ENCODE data around the gene RASIP1.

RASIP1 gene

GRCh38 chr19:48735031-48735615 lies 5.3 kb downstream of the RASIP1 start:
- DNase-seq (ENCODE audit: low spot score) = no peak
- no peak for TF ChIP-seq CTCF (IDR thresholded peaks at IDR 0.05; ENCODE audit: extremely low read depth, missing control alignments)

DNA sequence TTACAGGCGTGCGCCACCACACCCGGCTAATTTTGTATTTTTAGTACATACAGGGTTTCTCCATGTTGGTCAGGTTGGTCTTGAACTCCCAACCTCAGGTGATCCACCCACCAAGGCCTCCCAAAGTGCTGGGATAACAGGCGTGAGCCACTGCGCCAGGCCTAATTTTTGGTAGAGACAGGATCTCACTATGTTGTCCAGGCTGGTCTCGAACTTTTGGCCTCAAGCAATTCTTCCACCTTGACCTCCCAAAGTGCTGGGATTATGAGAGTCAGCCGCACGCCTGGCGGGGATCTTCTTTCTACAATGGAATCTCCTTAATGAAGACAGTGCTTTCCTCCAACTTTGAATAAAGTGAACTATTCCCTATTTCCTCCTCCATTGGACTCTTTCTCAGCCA lies 5.8 kb downstream of the RASIP1 start:
- DNase-seq (ENCODE audit: low spot score) = no peak
- TF ChIP-seq CTCF (IDR thresholded peaks at IDR 0.05; ENCODE audit: extremely low read depth, missing control alignments) = no peak

GRCh38 chr19:48731452-48731851 lies 9.0 kb downstream of the RASIP1 start:
- no peak for TF ChIP-seq CTCF (IDR thresholded peaks at IDR 0.05; ENCODE audit: extremely low read depth, missing control alignments)
- no peak for DNase-seq (ENCODE audit: low spot score)

DNA sequence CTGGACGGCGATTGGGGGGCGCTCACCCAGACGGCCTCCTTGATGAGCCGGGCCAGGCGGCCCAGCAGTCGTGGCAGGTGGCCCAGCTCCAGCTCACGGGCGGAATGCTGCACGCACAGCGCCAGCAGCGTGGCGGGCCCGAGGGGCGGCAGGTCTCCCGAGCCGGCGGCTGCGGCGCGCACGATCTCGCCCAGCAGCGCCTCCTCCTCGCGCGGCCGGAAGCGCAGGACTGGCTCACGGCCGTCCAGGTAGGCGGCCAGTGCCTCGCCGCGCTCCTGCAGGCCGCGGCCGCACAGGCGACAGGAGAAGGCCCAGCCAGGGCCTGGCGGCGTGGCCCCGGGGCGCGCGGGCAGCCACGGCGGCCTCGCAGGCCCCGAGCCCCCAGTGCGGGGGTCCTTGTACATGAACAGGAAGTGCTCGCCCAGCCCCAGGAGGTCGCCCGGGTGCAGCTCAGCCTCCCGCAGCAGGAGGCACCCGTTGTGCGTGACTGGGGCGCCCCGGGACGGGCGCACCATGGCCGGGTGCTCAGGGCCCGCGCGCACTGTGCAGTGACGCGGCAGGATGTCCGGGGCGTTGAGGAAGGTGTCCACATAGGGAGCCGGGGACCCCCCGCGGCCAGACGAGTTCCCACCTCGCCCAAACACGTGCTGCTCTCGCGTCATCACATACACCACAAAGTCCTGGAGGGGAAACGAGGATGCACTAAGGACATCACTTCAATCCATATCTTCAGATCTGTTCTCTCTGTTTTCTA lies 11.3 kb downstream of the RASIP1 start:
- DNase-seq (ENCODE audit: low spot score) = no peak
- TF ChIP-seq CTCF (IDR thresholded peaks at IDR 0.05; ENCODE audit: extremely low read depth, missing control alignments) = no peak

GRCh38 chr19:48726556-48726955 lies 13.9 kb downstream of the RASIP1 start:
- DNase-seq (ENCODE audit: low spot score) = no peak
- no peak for TF ChIP-seq CTCF (IDR thresholded peaks at IDR 0.05; ENCODE audit: extremely low read depth, missing control alignments)

DNA sequence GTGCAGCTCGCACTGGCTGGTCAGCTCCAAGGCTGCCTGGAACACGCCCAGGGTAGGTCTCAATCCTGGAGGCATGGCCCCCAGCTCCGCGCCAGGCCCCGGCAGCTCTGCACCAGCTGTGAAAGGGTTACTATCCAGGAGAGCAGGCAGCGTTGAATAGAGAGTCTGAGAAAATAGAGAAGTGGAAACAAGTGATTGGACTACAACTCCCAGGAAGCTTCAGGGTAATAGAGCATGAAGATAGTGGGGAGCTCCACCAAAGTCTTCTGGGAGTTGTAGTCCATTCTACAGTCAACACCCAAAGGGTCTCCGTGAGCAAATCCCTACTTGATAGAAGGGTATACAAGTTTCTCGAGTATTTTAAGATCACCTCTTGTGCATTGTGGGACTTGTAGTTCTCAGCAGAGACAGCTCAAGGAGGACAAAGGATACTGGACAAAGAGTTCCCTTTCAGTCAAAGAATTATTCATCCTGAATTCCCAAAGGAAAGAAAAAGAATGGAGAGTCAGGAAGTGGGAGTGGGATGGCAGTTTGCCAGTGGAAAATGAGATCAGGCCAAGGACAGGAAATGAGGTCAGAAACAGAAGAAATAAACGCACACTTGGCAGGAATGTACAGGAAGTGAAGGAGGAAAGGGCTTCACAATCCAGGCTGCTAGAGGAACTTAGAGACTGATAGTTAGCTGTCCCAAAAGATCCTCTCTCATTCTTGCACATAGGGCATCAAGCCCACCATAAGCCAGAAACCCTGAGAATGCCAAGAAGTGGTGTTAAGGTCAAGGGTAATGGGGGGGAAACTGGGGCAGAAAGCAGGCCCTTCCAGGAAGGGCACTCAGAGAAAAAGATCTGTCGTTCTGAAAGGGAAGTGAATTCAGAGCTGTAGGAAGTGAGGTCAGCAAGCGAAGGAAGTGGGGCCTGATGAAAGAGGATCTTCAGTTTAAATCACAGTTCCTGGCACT lies 15.3 kb downstream of the RASIP1 start:
- DNase-seq (ENCODE audit: low spot score) = peak; percentile 81
- TF ChIP-seq CTCF (IDR thresholded peaks at IDR 0.05; ENCODE audit: extremely low read depth, missing control alignments) = no peak
